ENCODE results near the gene OMA1. TPM values are rescaled to one million over a fixed set of nuclear protein-coding genes. Genes with fewer than 3 reads are reported as not detected.

The OMA1 gene
- polyA plus RNA-seq, 3 donors = 11.2 to 24.5 (median 15.3) TPM

DNA sequence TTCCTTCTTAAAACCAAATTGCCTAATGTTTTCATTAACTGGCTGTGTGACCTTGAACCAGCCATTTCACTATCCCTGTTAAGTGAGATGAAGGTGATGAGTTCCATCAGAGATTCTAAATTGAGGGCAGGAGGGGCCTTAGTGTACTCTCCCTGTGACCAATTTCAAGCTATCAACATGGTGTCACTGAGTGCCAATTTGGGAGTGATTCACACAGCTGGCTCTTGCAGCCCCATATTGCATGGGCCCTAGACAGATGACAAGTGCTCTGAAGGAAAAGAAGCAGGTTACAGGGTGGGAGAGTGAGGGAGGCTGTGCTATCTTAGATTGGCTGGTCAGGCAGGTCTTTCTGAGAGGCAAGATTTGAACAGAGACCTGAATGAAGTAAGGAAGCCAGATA, 43.5 kb upstream of the OMA1 start:
- no peak overlapping the region for H3K9ac ChIP-seq (ENCODE audit: insufficient read depth, low read length, poor library complexity, severe bottlenecking)
- no peaks in the 10 kb centered on the region for H3K27me3 ChIP-seq (ENCODE audit: control insufficient read depth in 2 of 2, insufficient read depth in 2 of 2, low read length in 2 of 2)
- no peaks in the 10 kb centered on the region for H4K20me1 ChIP-seq (ENCODE audit: insufficient read depth, low read length)
- no peak overlapping the region for H3K4me2 ChIP-seq (replicated peaks; ENCODE audit: extremely low read depth, low read length, poor library complexity, severe bottlenecking)
- H3K36me3 Mint-ChIP-seq = no peaks in the 10 kb centered on the region
- peaks cover 2 to 14% of the 10 kb centered on the region in 2 donors for H3K4me1 ChIP-seq (ENCODE audit: control insufficient read depth in 1 of 2, insufficient read depth in 2 of 2, low read length in 2 of 2)
- no peaks in the 10 kb centered on the region for H3K9me3 ChIP-seq (replicated peaks in 1 of 2; ENCODE audit: control insufficient read depth in 1 of 2, insufficient read depth in 1 of 2, low read length in 2 of 2)
- H3K4me3 ChIP-seq (replicated peaks in 1 of 3; ENCODE audit: low read depth in 2 of 3, low read length in 3 of 3) = no peak overlapping the region
- H3K36me3 ChIP-seq (replicated peaks in 1 of 2; ENCODE audit: control insufficient read depth in 1 of 2, insufficient read depth in 2 of 2, low read length in 2 of 2) = no peaks in the 10 kb centered on the region
- H3K9me3 Mint-ChIP-seq = no peaks in the 10 kb centered on the region
- H2AFZ ChIP-seq (ENCODE audit: insufficient read depth, low read depth, low read length, poor library complexity, severe bottlenecking) = no peak overlapping the region
- intact Hi-C loops (cut with micrococcal nuclease) = no loop called here
- no peak overlapping the region for H3K27ac ChIP-seq (ENCODE audit: low read depth in 1 of 2, low read length in 2 of 2)
- peaks cover 2 to 4% (median 3%) of the 10 kb centered on the region in 3 donors for H3K27me3 Mint-ChIP-seq (ENCODE audit: low read depth in 3 of 3)
- DNase-seq = no peak
- H3K27ac Mint-ChIP-seq = no peak overlapping the region
- H3K79me2 ChIP-seq (ENCODE audit: insufficient read depth, low read length) = peaks cover 33% of the 10 kb centered on the region
- H3K4me3 Mint-ChIP-seq = no peak overlapping the region
- H3K4me1 Mint-ChIP-seq = peaks cover 4% of the 10 kb centered on the region
- no peak for TF ChIP-seq CTCF (IDR thresholded peaks at IDR 0.05)

DNA sequence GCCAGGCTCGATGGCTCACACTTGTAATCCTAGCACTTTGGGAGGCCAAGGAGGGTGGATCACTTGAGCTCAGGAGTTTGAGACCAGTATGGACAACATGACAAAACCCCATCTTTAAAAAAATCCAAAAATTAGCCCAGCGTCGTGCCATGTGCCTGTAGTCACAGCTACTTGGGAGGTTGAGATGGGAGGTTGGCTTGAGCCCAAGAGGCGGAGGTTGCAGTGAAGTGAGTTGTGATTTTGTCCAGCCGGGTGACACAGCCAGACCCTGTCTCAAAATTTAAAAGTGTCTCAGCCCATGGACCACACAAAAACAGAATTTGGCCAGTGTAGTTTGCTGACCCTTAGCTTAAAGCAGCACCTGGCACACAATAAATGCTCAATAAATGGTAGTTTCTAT, 41.9 kb upstream of the OMA1 start:
- Histone ChIP-seq H3K27me3 (ENCODE audit: control insufficient read depth in 2 of 2, insufficient read depth in 2 of 2, low read length in 2 of 2) (no peaks in the 10 kb centered on the region), H3K79me2 (ENCODE audit: insufficient read depth, low read length) (peaks cover 34% of the 10 kb centered on the region), H4K20me1 (ENCODE audit: insufficient read depth, low read length) (no peaks in the 10 kb centered on the region), H3K4me3 (replicated peaks in 1 of 3; ENCODE audit: low read depth in 2 of 3, low read length in 3 of 3) (no peak overlapping the region), H2AFZ (ENCODE audit: insufficient read depth, low read depth, low read length, poor library complexity, severe bottlenecking) (no peak overlapping the region), H3K9ac (ENCODE audit: insufficient read depth, low read length, poor library complexity, severe bottlenecking) (no peak overlapping the region), H3K27ac (ENCODE audit: low read depth in 1 of 2, low read length in 2 of 2) (no peak overlapping the region), H3K4me1 (ENCODE audit: control insufficient read depth in 1 of 2, insufficient read depth in 2 of 2, low read length in 2 of 2) (peaks cover 17 to 30% of the 10 kb centered on the region in 2 donors), H3K9me3 (replicated peaks in 1 of 2; ENCODE audit: control insufficient read depth in 1 of 2, insufficient read depth in 1 of 2, low read length in 2 of 2) (no peaks in the 10 kb centered on the region), H3K4me2 (replicated peaks; ENCODE audit: extremely low read depth, low read length, poor library complexity, severe bottlenecking) (no peak overlapping the region), H3K36me3 (replicated peaks in 1 of 2; ENCODE audit: control insufficient read depth in 1 of 2, insufficient read depth in 2 of 2, low read length in 2 of 2) (no peaks in the 10 kb centered on the region)
- DNase-seq = no peak
- no peak for TF ChIP-seq CTCF (IDR thresholded peaks at IDR 0.05)
- WGBS (ENCODE audit: insufficient coverage) = no CpG with 5 or more reads among the region's 5 CpGs
- intact Hi-C loops (cut with micrococcal nuclease) = no loop called here
- Mint-ChIP-seq H3K27me3 (ENCODE audit: low read depth in 3 of 3) (peaks cover 2 to 4% (median 3%) of the 10 kb centered on the region in 3 donors), H3K4me1 (peaks cover 20% of the 10 kb centered on the region), H3K4me3 (no peak overlapping the region), H3K36me3 (no peaks in the 10 kb centered on the region), H3K9me3 (no peaks in the 10 kb centered on the region), H3K27ac (no peak overlapping the region)
